T47D (cell line): Measurements from ENCODE around the gene CRIP3.
"Not testable (repeated sequence)": the region's sequence is repeated elsewhere in the genome, so short reads cannot be mapped to it uniquely, and the experiment has no call there.

ENCODE experiments used
- DNase-seq, 2 experiments: peaks; one replicate each; pipeline versions ENCODE4 v3.0.0 to v3.0.0-alpha.2; 2011 to 2012; ENCODE audit warnings: low read depth in 1 of 2, low spot score in 1 of 2
- JUND ChIP-seq: IDR thresholded peaks from 2 replicates; pipeline ENCODE4 v1.6.1; 2012; ENCODE audit warnings: low read depth
- in situ Hi-C: cut with HindIII; loops from 2 replicates; pipeline ENCODE4 v1.10.0; 2016; ENCODE audit warnings: low sequenced_read_pairs, low pct_unique_long_range_greater_than_20kb

The CRIP3 gene, protein sequence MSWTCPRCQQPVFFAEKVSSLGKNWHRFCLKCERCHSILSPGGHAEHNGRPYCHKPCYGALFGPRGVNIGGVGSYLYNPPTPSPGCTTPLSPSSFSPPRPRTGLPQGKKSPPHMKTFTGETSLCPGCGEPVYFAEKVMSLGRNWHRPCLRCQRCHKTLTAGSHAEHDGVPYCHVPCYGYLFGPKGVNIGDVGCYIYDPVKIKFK

DNA sequence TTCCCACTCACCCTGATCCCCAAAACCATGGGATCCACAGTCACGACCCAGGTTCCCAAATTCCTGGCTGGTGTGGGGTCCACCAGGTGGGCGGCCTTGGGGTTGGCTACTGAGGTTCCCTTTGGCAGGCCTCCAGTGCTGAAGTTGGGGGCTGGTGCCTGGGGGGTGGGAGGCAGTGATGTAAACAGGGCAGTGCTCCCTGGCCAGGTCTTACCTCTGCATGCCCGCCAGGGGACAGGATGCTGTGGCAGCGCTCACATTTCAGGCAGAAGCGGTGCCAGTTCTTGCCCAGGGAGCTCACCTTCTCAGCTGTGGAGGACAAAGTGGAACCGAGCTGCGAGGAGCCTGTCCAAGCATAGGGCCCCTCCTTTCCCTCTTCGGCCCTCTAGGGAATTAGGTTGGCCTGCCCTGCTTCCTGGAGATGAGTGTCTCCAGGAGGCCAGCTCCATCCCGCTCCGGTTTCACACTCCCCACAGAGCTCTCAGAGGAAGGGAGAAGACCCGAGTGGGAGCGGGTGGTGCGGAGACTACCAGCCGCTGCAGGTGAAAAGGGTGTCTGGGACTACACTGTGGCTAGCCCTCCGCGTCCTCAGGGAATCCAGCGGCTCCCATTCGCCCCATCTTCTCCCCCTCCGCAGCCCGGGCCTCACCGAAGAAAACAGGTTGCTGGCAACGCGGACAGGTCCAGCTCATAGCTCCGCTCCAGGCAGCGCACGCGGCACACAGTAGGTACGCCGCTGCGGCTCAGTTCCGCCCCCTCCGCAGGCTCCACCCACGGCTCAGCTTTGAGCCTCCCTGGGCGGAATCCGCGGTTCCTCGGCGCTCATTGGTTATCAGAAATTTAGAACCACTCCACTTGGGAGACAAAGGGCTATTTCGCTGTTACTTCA, at the start of gene CRIP3:
TSS of gene CRIP3 (minus strand) at position 726 of the 889 bp plus-strand sequence. CDS start at position 692, 34 bp downstream.
- TF ChIP-seq JUND: no peak
- in situ Hi-C loops: no loop called here
- peak in 1 of 2 experiments; percentile 58 for DNase-seq

DNA sequence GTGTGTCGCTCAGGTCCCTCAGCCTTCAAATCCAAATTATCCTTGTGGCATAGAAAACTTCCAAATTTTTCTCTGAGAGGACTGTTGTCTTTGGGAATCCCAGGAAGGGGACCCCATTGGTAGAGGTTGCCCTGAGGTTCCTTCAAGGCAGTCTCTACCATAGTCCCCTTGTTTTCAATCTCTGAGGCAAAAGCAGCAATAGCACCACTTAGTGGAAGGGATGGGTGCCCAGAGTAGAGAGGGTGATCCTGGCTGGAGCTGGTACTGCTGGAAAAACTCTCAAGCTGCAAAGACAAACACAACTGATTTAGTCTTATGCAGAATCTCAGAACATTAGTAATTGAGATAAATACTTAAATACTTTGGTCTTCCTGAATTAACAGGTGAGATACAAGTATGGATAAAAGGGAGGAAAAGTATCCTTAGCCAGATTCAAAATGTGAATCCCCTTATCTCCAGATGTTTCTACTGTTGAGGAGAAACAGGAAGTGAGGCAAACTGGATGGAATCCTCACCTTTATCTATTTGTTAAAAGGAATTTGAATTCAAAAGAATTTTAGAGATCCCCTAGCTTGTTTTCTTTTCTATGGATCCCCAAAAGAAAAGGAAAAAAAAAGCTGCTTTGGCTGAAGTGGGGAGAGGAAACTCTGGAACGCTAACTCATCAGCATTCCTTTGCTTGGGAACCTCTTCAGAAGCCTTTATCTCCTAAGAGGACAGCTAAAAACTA, 47.4 kb upstream of the CRIP3 start:
- peak; percentile 23 to 61 for DNase-seq
- TF ChIP-seq JUND: no peak
- in situ Hi-C loops: no loop called here

DNA sequence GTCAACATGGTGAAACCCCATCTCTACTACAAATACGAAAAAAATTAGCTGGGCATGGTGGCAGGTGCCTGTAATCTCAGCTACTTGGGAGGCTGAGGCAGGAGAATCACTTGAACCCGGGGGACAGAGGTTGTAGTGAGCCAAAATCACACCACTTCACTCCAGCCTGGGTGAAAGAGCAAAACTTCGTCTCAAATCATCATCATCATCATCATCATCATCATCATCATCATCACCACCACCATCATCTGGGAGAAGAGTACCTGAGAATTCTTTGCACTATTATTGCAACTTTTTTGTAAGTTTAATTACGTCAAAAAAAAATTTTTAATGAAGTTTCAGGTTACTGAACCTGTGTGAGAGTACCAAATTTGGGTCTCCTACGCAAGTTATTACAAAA, 43.3 kb upstream of the CRIP3 start:
- in situ Hi-C loops, DNase-seq: not testable (repeated sequence)

DNA sequence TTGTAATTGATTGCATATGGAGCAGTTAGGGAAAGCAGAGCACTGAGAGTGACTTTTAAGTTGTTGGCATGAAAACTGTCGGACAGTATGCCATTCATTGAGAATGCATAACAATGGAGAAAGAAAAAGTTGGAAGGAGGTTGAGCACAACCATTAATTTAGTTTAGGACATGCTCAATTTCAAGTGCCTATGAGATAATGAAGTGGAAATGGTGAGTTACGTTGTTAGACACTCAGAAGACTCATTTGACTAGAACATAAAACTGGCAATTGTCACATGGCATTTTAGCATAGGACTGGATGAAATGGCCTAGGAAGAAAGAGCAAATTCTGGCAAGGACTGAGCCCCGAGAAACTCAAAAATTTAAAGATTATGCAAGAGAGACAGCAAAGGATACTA, 38.8 kb upstream of the CRIP3 start:
- in situ Hi-C loops: no loop called here
- no peak for DNase-seq

DNA sequence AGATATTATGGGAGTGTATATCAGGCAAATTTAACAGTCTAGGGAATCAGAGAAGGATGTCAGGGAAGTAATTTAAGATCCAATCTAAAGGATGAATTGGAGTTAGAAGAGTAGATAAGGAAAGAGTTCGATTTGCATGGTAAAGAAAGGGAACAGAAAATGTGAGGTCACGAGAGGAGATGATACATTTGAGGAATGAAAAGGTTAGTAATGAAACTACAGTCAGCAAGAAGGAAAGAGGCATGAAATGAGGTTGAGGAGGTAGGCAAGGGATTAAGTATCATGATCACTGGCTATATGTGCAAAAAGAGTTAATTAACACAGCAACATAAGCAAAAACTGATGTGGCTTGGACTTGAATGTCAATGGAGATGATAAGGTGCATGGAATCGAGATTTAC, 38.4 kb upstream of the CRIP3 start:
- in situ Hi-C loops: no loop called here
- DNase-seq: no peak
- no peak for TF ChIP-seq JUND

More for the DNA sequence above, 38.8 kb upstream of the CRIP3 start:
- TF ChIP-seq JUND: no peak

DNA sequence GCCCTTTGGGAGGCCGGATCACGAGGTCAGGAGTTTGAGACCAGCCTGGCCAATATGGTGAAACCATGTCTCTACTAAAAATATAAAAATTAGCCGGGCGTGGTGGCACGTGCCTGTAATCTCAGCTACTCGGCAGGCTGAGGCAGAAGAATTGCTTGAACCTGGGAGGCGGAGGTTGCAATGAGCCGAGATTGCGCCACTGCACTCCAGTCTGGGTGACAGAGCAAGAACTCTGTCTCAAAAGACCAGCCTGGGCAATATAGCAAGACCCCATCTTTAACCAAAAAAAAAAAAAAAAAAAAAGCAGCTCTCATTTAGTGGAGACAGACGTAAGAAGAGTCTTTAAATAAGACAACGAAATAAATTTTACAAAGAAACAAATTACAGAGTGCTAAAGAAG, 37.6 kb upstream of the CRIP3 start:
- DNase-seq, in situ Hi-C loops: not testable (repeated sequence)

DNA sequence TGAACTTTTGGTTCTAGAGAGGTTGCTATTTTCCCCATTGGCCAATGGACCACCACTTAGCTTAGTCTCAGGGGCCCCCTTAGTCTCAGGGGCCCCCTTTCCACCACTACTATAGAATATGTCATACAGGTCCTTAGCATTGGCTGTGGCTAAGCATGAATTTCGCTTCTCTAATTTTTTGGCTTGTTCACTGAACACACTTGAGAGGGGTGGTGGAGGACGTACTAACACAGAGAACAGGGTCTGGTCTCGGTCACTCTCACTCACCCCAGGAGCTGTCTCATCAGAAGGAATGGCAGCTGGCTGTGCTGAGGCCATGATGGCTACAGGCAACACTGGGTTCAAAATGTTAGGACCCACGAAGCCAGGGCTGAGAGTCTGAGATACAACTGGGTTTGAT, 30.5 kb upstream of the CRIP3 start:
- TF ChIP-seq JUND: no peak
- in situ Hi-C loops: no loop called here
- no peak for DNase-seq

DNA sequence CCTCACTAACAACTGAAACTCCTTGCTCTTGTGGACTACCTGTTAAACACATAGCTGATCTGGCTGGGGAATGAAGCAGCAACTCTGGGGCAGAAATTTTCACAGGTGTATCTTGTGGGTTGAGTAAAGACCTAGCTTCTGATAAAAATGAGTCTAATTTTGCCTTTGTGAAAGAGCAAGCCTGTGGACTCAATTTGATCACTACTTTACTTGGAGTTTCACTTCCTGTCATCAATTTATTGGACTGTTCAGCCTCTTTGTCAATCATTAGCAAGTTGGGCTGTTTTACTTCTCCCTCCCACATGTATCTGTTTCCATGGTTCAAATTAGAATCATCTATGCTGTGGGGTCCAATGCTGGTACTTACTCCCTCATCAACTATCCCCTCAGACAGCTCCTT, 29.6 kb upstream of the CRIP3 start:
- in situ Hi-C loops: no loop called here
- no peak for DNase-seq

DNA sequence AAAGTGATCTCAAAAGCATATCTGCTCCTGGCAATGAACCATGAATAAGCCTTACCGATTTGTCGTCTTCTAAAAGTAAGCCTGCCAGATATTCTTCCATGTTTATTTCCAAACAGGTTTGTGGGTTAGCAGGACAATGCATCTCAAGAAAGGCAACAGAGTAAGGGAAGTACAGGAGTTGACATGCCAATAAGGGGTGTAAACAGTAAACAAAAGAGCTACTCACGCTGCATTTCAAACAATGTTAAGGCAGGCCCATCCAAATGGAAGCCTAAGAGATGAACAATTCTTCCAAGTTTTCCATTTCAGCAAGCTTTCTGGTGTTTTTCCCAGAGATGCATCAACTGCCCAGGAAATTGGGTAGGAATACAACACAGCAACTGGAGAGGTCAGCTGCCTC, 27.8 kb upstream of the CRIP3 start:
- in situ Hi-C loops: no loop called here
- no peak for TF ChIP-seq JUND
- DNase-seq: no peak

More for the DNA sequence above, 29.6 kb upstream of the CRIP3 start:
- TF ChIP-seq JUND: no peak

DNA sequence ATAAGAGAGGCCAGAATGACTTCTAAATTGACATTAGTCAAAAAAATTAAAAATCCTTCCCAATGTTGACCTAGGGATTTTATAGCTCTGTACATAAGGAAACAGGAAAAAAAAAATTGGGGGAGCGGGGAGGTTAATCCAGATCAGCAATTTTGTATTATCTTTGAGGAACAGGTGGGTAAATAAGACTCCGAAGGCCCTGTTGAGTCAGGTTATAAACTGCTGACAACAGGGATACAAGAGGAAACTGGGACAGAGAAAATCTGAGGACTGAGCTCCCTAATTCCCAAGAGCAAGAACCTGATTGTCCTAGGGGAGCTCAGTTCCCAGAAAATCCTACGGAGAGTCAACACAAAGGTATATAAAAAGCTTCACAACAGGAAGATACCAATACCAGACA, 26.8 kb upstream of the CRIP3 start:
- no peak for DNase-seq
- in situ Hi-C loops: no loop called here

DNA sequence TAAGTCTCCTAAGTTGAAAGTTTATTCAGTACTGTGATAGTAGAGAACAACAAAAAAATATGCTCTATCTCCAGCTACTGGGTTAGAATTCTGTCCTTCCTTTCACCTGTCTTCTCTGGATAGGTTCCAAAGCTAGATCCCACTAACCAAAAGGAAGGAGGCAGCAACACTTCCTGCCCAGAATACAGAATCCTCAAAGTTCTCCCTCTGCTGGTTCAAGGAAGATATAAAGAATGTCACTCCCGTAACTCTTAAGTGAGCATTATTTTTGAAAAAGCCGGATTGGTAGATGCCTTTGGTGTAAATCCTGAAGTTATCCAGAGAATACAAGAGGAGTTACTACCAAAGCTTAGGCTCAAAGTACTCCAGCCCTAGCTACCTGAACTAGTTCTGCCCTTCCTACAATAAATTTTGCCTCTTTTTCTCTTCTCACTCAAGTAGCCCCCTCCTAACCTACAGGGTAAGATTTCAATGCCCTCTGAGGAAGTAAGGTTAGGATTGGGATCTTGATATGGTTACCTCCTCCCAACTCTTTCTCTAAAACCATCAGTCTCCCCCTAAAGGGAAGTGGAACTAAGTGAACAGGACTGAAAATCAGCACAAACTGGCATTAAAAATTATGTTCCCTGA, 26.0 kb upstream of the CRIP3 start:
- in situ Hi-C loops: no loop called here
- peak; percentile 16 to 86 for DNase-seq
- TF ChIP-seq JUND: no peak

More for the DNA sequence above, 26.8 kb upstream of the CRIP3 start:
- TF ChIP-seq JUND: no peak

DNA sequence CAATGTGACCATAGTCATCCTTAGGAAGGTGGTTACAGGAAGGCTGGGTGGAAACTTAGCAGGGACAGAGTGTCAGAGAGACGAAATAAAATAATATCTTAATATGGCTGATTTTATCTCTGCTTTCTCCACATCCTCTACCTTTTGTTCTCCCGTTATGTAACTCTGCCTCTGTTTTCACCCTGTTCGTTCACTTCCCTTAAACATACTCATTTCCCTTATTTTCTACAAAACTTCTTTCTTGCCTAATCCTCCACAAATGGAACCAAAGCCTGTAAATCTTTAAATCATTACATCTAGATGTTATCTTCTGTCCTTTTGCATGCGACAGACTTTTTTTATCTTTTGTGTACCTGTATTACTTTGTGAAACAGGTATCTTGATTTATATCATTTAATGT, 23.3 kb upstream of the CRIP3 start:
- in situ Hi-C loops: no loop called here
- DNase-seq: no peak
- TF ChIP-seq JUND: no peak
